GM12864 (cell line): ENCODE measurements around the gene THAP4.

Source experiments
- DNase-seq: peaks from one replicate; pipeline ENCODE4 v3.0.0-alpha.2; 2011; ENCODE audit warnings: low read depth
- H3K4me3 ChIP-seq: 2 replicates; pipeline ENCODE4 v1.5.1; 2011; ENCODE audit warnings: mild to moderate bottlenecking, low read depth, low read length, control low read depth
- CTCF ChIP-seq: IDR thresholded peaks from 2 replicates; pipeline ENCODE4 v1.5.1; 2011; ENCODE audit warnings: low read depth, mild to moderate bottlenecking, moderate library complexity, low read length, control low read depth, inconsistent platforms; ENCODE audit errors: missing control alignments

THAP4 gene

GRCh38 chr2:241563981-241564595 is 72.9 kb downstream of the THAP4 start:
- H3K4me3 ChIP-seq = no peak overlapping the region
- no peak for DNase-seq
- no peak for TF ChIP-seq CTCF

DNA sequence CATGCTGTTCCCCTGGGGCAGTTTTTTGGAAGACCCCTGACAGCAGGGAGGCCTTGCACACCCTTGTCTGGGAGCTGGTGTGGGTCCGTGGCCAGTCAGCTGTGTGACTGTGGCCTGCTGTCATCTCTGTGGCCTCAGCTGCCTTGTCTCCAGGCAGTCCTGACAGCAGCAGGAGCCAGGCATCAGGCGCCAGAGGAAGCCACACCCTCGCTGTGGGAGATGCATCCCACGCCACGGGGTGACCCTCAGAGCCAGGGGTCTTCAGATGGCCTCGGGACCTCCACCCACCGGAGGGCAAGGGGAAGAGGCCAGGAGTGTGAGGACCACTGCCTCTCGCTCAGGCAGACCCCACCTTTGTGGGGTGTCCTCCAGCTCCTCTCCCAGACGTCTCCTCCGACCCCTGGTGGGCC is 73.4 kb downstream of the THAP4 start:
- DNase-seq = no peak
- TF ChIP-seq CTCF = no peak
- no peak overlapping the region for H3K4me3 ChIP-seq

DNA sequence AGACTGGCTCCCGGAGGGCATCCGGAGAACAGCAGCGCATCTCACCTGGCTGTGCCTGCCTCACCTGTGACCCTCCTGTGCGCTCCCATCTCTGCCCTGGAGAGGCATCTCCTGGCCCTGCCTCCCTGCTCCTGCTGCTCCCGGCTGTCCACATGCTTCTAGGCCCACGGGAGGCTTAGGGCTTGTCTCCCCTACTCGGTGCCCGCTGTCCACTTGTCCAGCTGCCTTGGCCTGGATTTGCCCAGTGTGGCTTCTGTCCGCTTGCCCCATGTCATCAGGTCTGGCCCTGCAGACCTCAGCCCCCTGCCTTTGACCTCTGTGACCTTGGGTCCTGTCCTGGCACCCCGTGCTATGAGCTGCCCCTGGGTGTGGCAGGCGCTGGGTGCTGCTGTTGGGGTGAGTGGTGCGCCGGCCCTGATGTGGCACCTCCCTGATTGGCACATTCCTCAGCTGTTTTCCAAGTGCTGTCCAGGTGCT is 73.9 kb downstream of the THAP4 start:
- no peak for DNase-seq
- H3K4me3 ChIP-seq = no peak overlapping the region
- no peak for TF ChIP-seq CTCF

GRCh38 chr2:241562269-241562891 is 74.6 kb downstream of the THAP4 start:
- DNase-seq = no peak
- TF ChIP-seq CTCF = no peak
- no peak overlapping the region for H3K4me3 ChIP-seq

DNA sequence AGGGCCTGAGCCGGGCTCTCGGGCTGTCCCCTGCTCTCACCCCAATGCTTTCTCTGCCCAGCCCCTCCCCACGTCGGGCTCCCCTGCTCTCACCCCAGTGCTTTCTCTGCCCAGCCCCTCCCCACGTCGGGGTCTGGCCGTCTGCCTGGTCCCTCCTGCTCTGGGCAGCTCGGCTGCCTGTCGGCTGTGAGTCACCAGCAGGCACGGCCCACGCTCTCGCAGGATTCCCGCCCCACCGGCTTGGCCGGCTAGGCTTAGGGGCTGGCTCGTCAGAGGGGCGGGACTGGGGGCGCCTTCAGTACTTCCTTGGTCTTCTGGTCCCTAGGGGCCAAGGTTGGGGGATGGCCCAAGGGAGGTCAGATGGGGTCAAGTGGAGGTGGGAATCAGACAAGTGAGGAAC is 75.1 kb downstream of the THAP4 start:
- DNase-seq = no peak
- no peak overlapping the region for H3K4me3 ChIP-seq
- TF ChIP-seq CTCF = no peak

DNA sequence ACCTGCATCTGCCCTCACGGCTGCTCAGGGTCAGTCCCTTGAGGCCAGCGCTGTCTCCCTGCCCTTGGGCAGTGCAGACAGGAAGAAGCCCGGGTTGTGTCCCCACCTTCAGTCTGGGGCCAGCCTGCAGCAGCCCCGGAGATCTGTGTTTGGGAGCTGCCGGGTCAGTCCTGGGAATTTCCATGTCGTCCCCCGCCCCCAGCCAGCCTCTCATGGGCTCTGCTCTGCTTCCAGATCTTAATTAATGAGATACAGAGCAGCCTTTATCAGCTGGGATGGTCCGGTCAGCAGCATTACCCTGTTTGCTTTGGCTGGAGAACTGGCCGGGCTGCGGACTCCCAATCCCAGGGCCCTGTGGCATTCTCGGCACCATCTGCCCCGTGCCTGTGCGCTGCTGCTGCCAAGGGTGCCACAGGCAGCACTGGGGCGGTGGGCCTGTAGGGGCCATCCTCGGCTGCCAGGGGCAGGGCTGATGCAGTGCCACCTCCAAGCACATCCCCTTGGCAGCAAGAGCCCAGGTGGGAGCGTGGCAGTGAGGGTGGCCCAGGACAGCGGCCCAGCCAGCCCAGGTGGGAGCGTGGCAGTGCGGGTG is 76.0 kb downstream of the THAP4 start:
- no peak for TF ChIP-seq CTCF
- DNase-seq = no peak
- H3K4me3 ChIP-seq = no peak overlapping the region
